ENCODE measurements around the gene ZSCAN10. TPM values are rescaled to one million over a fixed set of nuclear protein-coding genes. Genes with fewer than 3 reads are reported as not detected.
"Not testable (repeated sequence)": the region's sequence is repeated elsewhere in the genome, so short reads cannot be mapped to it uniquely, and the experiment has no call there.

The ZSCAN10 gene
- total RNA-seq, 3 donors from 2014 or later (not counting 1 experiment from before 2014, with no cell fraction given), result 0.65 to 0.96 (median 0.77) TPM

GRCh38 chr16:3140603-3141427, 41.7 kb upstream of the ZSCAN10 start:
- Mint-ChIP-seq H3K36me3 (peaks cover 7% of the 10 kb centered on the region), H3K27me3 (ENCODE audit: low read depth in 2 of 2) (no peaks in the 10 kb centered on the region), H3K27ac (no peak overlapping the region), H3K4me3 (no peak overlapping the region), H3K9me3 (no peaks in the 10 kb centered on the region), H3K4me1 (peaks cover 4 to 10% of the 10 kb centered on the region in 2 donors)
- no peak for DNase-seq
- no peaks in the 10 kb centered on the region for H3K9me3 ChIP-seq (ENCODE audit: control insufficient read depth, insufficient read depth, low read length)
- H3K4me1 ChIP-seq (ENCODE audit: control insufficient read depth, insufficient read depth, low read length), result peaks cover 4% of the 10 kb centered on the region
- TF ChIP-seq CTCF (IDR thresholded peaks at IDR 0.05), result no peak
- WGBS (ENCODE audit: insufficient coverage), result 96% methylated on average over 69 of the region's 69 CpGs
- no peak for ATAC-seq
- no peak overlapping the region for H3K4me3 ChIP-seq (ENCODE audit: low read length)
- no peak overlapping the region for H3K27ac ChIP-seq (ENCODE audit: low read length)
- no peaks in the 10 kb centered on the region for H3K27me3 ChIP-seq (ENCODE audit: control insufficient read depth, insufficient read depth, low read length)
- H3K36me3 ChIP-seq (ENCODE audit: control insufficient read depth, insufficient read depth, low read length), result peaks cover 31% of the 10 kb centered on the region
- intact Hi-C loops (cut with micrococcal nuclease), result no loop called here

GRCh38 chr16:3139561-3139960, 40.5 kb upstream of the ZSCAN10 start:
- peaks cover 8 to 22% of the 10 kb centered on the region in 2 donors for H3K4me1 Mint-ChIP-seq
- ATAC-seq; DNase-seq; H3K4me1 ChIP-seq (ENCODE audit: control insufficient read depth, insufficient read depth, low read length); H3K27ac ChIP-seq (ENCODE audit: low read length); H3K27me3 ChIP-seq (ENCODE audit: control insufficient read depth, insufficient read depth, low read length); H3K9me3 ChIP-seq (ENCODE audit: control insufficient read depth, insufficient read depth, low read length); H3K9me3 Mint-ChIP-seq; intact Hi-C loops (cut with micrococcal nuclease); H3K4me3 Mint-ChIP-seq; H3K27me3 Mint-ChIP-seq (ENCODE audit: low read depth in 2 of 2); H3K36me3 Mint-ChIP-seq; H3K4me3 ChIP-seq (ENCODE audit: low read length); H3K27ac Mint-ChIP-seq: not testable (repeated sequence)
- 94% methylated on average over 9 of the region's 9 CpGs for WGBS (ENCODE audit: insufficient coverage)
- peaks cover 31% of the 10 kb centered on the region for H3K36me3 ChIP-seq (ENCODE audit: control insufficient read depth, insufficient read depth, low read length)

GRCh38 chr16:3138823-3139426, 39.8 kb upstream of the ZSCAN10 start:
- Mint-ChIP-seq H3K27ac (no peak overlapping the region), H3K9me3 (no peaks in the 10 kb centered on the region), H3K27me3 (ENCODE audit: low read depth in 2 of 2) (no peaks in the 10 kb centered on the region), H3K4me1 (peaks cover 14 to 29% of the 10 kb centered on the region in 2 donors), H3K4me3 (no peak overlapping the region), H3K36me3 (peaks cover 7% of the 10 kb centered on the region)
- no peak for DNase-seq
- peaks cover 31% of the 10 kb centered on the region for H3K36me3 ChIP-seq (ENCODE audit: control insufficient read depth, insufficient read depth, low read length)
- H3K27ac ChIP-seq (ENCODE audit: low read length), result no peak overlapping the region
- TF ChIP-seq CTCF (IDR thresholded peaks at IDR 0.05), result no peak
- no peak overlapping the region for H3K4me3 ChIP-seq (ENCODE audit: low read length)
- H3K9me3 ChIP-seq (ENCODE audit: control insufficient read depth, insufficient read depth, low read length), result no peaks in the 10 kb centered on the region
- no peaks in the 10 kb centered on the region for H3K27me3 ChIP-seq (ENCODE audit: control insufficient read depth, insufficient read depth, low read length)
- WGBS (ENCODE audit: insufficient coverage), result 90% methylated on average over 14 of the region's 14 CpGs
- no peak for ATAC-seq
- H3K4me1 ChIP-seq (ENCODE audit: control insufficient read depth, insufficient read depth, low read length), result peaks cover 12% of the 10 kb centered on the region
- intact Hi-C loops (cut with micrococcal nuclease), result no loop called here

GRCh38 chr16:3138342-3138741, 39.2 kb upstream of the ZSCAN10 start:
- peaks cover 7% of the 10 kb centered on the region for H3K36me3 Mint-ChIP-seq
- DNase-seq (no peak), ATAC-seq (no peak)
- peaks cover 18 to 32% of the 10 kb centered on the region in 2 donors for H3K4me1 Mint-ChIP-seq
- Histone ChIP-seq H3K4me1 (ENCODE audit: control insufficient read depth, insufficient read depth, low read length) (peaks cover 15% of the 10 kb centered on the region), H3K27ac (ENCODE audit: low read length) (no peak overlapping the region), H3K4me3 (ENCODE audit: low read length) (no peak overlapping the region), H3K27me3 (ENCODE audit: control insufficient read depth, insufficient read depth, low read length) (no peaks in the 10 kb centered on the region), H3K36me3 (ENCODE audit: control insufficient read depth, insufficient read depth, low read length) (peaks cover 31% of the 10 kb centered on the region), H3K9me3 (ENCODE audit: control insufficient read depth, insufficient read depth, low read length) (no peaks in the 10 kb centered on the region)
- no peak for TF ChIP-seq CTCF (IDR thresholded peaks at IDR 0.05)
- no peaks in the 10 kb centered on the region for H3K27me3 Mint-ChIP-seq (ENCODE audit: low read depth in 2 of 2)
- H3K9me3 Mint-ChIP-seq, result no peaks in the 10 kb centered on the region
- 92% methylated on average over 21 of the region's 21 CpGs for WGBS (ENCODE audit: insufficient coverage)
- H3K27ac Mint-ChIP-seq, result no peak overlapping the region
- no peak overlapping the region for H3K4me3 Mint-ChIP-seq
- intact Hi-C loops (cut with micrococcal nuclease), result no loop called here

Measured in natural killer cell (primary cell).